K562 (cell line): ENCODE results near the gene DNMT1.

Experiments
- CREB1 ChIP-seq, 2 experiments: sonication (generic) in 1 of 2; formaldehyde crosslinking in 1 of 2; IDR thresholded peaks; 2 replicates each; pipeline versions ENCODE4 v1.6.1 to v1.8.0; 2012 to 2022; ENCODE audit warnings: inconsistent platforms in 1 of 2, mild to moderate bottlenecking in 1 of 2, missing genetic modification reagents in 1 of 2, moderate library complexity in 1 of 2
- MLLT1 ChIP-seq, 2 experiments: fragments of 450-650 bp; IDR thresholded peaks; 2 replicates each; pipeline ENCODE4 v1.6.1; 2016
- NBN ChIP-seq: fragments of 450-650 bp; IDR thresholded peaks from 2 replicates; pipeline ENCODE4 v1.6.1; 2016; ENCODE audit warnings: low read depth, mild to moderate bottlenecking
- PATZ1 ChIP-seq: fragments of 250-450 bp; sonication (Bioruptor Pico); IDR thresholded peaks from 2 replicates; pipeline ENCODE4 v1.5.0; 2020; ENCODE audit warnings: mild to moderate bottlenecking, borderline replicate concordance
- ZBTB33 ChIP-seq: sonication (generic); formaldehyde crosslinking; IDR thresholded peaks from 2 replicates; pipeline ENCODE4 v1.8.1; 2023; ENCODE audit warnings: mild to moderate bottlenecking, missing genetic modification reagents
- ZNF232 ChIP-seq: sonication (generic); formaldehyde crosslinking; IDR thresholded peaks from 2 replicates; pipeline ENCODE4 v1.8.0; 2022; ENCODE audit warnings: mild to moderate bottlenecking, missing genetic modification reagents
- ZNF253 ChIP-seq: fragments of 250-450 bp; sonication (Bioruptor Pico); conservative IDR thresholded peaks from 2 replicates; pipeline ENCODE4 v1.6.1; 2021; ENCODE audit warnings: mild to moderate bottlenecking
- ZNF436 ChIP-seq: fragments of 250-450, 450-650 bp; sonication (Bioruptor Pico); formaldehyde crosslinking; IDR thresholded peaks from 2 replicates; pipeline ENCODE4 v1.7.0; 2020; ENCODE audit warnings: mild to moderate bottlenecking

GRCh38 chr19:10133596-10133995, 61.2 kb downstream of the DNMT1 start:
- TF ChIP-seq NBN (no peak), ZBTB33 (no peak), PATZ1 (no peak), ZNF253 (CRISPR knock-in tag) (no peak), CREB1 (IDR thresholded peaks at IDR 0.05) (no peak), CREB1 (CRISPR knock-in tag; IDR thresholded peaks at IDR 0.05) (no peak), ZNF436 (CRISPR knock-in tag) (no peak), MLLT1 (IDR thresholded peaks at IDR 0.05) (no peak), ZNF232 (CRISPR knock-in tag) (no peak)
